GM18907 (cell line): Measurements from ENCODE around the gene CS.
"Not testable (repeated sequence)": the region's sequence is repeated elsewhere in the genome, so short reads cannot be mapped to it uniquely, and the experiment has no call there.

Source experiments
- ATAC-seq: cut with Tn5 transposase; IDR thresholded peaks from one replicate; pipeline ENCODE4 v1.9.1; 2021; ENCODE audit warnings: mild to moderate bottlenecking, moderate library complexity; ENCODE audit not compliant: unreplicated experiment

The CS gene

DNA sequence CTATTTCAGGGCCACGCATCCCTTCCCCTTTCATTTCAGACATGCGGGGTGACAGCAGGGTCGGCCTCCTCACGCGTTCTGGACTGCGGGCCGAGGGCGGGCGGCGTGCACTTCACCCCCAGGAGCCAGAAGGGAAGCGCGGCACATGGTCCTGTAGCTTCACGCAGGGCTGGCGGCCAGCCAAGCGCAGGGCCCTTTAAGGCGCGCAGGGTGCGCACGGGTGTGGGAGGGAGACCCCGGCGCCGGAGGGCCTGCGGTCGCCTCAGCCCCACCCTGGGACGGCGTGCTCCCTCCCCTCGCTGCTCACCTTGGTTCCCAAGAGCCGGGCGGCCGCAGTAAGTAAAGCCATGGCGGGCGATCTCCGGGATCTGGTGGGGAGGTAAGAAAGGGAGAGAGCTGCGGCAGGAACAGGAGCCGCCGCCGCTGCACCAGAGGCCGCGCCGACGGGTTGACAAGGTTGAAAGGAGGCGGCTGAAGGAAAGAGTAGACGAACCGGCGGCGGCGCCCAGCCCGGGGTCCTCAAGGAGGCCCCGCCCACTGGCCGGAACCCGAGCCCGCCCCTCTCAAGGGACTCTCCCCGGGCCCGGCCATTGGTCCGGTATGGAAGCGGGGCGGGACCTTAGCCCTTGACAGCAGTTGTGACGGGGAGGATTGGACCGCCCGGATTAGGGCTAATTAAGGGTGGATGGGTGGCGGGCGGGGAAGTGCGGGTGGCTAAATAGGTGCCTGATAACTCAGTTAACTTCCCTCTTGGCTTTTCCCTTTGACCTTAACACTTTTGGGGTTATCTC lies at the start of gene CS:
TSS of gene CS (minus strand) at position 478 of the 791 bp plus-strand sequence. CDS start at position 349, 129 bp downstream.
- ATAC-seq, result peak; percentile 92

DNA sequence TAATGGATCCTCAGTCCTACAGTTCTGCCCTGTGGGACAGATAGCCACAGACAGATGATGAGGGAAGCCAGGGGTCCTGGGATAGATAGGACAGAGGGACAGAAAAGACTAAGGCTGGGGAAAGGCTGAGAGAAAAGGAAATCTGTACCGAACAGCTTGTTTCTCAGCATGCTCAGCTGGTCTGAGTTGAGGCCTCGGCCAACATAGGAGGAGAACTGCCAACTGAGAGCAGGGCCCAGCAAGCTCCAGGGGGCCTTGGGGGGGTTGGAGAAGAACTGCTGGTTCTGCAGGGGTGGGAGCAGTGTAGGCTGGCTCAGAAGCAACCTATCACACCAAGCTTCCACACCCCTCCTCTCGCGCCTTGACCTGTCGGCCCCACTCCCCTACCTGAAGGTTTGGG lies 48.6 kb upstream of the CS start:
- ATAC-seq, result no peak

DNA sequence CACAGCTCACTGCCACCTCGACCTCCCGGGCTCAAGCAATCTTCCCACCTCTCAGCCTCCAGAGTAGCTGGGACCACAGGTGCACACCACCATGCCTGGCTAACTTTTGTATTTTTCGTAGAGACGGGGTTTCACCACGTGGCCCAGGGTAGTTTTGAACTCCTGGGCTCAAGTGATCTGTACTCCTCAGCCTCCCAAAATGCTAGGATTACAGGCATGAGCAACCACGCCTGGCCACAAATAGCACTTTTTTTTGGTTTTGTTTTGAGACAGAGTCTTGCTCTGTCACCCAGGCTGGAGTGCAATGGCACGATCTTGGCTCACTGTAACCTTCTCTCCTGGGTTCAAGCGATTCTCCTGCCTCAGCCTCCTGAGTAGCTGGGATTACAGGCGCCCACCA lies 47.1 kb upstream of the CS start:
- ATAC-seq, result not testable (repeated sequence)

DNA sequence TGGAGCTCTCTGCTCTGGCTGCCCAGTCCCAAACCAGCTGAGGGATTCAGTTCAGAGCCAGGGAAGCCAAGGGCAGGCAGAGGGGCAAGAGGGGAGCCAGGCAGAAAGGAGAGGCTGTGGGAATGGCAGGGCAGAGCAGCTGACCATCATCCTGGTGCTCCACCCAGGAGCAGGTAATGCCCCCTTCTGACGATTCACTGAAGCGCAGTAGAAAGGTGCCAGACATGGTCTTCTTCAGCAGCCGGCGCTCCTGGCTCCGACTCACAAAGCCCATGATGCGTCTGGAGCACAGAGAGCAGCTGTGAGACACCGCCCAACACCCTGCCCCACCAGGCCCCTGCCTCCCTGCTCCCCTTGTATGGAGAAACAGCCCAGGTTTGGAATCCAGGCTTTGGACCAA lies 46.5 kb upstream of the CS start:
- no peak for ATAC-seq

DNA sequence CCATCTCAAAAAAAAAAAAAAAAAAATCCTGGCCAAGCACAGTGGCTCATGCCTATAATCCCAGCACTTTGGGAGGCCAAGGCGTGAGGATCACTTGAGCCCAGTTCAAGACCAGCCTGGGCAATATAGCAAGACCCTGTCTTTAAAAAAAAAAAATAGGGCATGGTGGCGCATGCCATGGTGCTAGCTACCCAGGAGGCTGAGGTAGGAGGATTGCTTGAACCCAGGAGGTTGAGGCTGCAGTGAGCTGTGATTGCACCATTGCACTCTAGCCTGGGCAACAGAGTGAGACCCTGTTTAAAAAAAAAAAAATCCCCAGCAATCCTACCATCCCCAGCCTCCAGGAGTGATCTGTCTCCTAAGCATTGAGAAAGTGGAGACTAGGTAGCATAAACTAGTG lies 42.2 kb upstream of the CS start:
- ATAC-seq, result not testable (repeated sequence)

DNA sequence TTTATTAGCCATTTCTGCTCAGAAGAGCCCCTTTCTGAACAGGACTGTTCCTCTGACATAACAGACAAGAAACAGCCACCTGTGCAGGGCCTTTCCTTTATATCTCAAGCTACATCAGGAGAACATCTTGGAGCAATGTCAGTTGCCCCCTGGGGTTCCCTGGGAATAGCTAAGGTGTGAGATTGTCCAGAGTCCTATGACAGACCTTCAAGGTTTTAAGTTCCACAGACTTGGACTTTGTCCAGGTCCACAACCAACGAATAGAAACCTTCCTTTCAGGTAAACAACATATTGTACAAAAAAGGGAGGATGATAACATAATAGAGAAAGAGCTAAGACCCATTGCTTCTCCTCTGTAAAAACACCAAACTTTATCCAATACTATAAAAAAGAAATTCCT lies 41.5 kb upstream of the CS start:
- no peak for ATAC-seq

DNA sequence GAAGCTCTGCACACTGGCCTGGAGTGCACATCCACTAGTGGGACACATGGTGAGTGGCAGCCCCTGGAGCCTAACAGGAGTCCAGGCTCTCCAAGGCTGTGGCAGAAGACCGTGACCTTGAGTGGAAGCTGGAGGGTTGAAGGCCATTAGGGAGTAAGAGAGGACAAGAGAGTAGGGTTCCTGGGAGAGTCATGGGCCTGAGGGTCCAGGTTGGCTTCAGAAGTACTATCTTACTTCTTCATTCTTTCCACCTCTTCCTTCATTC lies 39.0 kb upstream of the CS start:
- ATAC-seq, result peak; percentile 8

DNA sequence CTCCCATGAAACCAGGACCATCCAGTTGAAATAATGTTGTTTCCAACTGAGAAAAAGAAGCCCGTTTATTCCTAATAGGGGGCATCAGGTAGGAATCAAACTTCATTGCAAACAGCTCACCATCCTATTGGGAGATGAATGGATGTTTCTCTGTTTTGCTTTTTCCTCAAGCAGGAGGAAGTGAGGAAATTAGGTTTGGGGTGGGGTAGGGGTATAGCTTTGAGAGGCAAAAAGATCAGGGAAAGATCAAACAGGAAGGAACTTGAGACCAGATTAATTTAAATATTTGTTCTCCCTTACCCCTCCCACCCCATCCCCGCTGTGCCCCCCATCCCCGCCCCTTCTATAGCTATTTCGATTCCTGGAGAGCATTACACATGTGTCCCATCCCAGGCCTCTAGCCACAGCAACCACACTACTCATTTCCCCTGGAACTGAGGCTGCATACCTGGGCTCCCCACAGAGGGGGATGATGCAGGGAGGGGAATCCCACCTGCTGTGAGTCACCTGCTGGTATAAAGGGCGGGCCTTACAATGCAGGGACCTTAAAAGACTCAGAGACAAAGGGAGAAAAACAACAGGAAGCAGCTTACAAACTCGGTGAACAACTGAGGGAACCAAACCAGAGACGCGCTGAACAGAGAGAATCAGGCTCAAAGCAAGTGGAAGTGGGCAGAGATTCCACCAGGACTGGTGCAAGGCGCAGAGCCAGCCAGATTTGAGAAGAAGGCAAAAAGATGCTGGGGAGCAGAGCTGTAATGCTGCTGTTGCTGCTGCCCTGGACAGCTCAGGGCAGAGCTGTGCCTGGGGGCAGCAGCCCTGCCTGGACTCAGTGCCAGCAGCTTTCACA lies 38.4 kb upstream of the CS start, which contains the start of gene IL23A:
TSS of gene IL23A (plus strand) at position 577 of the 850 bp plus-strand sequence. CDS start at position 738, 161 bp downstream.
- ATAC-seq, result peak; percentile 46

DNA sequence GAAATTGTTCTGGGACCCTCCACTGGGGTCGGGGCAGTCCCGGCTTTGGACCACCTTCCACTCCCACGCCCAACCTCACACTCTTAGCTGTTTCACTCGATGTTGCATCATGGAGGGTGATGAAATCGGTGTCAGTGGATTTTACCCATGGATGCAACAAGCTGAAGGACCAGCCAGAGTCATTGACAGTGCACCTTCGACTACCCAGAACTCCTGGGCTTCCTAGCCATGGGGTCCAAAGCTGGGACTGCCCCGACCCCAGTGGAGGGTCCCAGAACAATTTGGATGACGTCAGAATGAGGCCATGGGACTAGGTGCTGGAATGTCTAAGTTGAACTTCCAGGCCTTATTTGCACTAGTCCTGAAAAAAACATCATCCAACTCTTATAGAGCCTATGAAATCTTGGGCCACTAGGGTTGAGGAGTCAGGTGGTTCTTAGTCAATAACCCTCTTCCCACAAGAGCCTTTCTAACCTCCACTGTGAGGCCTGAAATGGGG lies 37.7 kb upstream of the CS start:
- no peak for ATAC-seq

DNA sequence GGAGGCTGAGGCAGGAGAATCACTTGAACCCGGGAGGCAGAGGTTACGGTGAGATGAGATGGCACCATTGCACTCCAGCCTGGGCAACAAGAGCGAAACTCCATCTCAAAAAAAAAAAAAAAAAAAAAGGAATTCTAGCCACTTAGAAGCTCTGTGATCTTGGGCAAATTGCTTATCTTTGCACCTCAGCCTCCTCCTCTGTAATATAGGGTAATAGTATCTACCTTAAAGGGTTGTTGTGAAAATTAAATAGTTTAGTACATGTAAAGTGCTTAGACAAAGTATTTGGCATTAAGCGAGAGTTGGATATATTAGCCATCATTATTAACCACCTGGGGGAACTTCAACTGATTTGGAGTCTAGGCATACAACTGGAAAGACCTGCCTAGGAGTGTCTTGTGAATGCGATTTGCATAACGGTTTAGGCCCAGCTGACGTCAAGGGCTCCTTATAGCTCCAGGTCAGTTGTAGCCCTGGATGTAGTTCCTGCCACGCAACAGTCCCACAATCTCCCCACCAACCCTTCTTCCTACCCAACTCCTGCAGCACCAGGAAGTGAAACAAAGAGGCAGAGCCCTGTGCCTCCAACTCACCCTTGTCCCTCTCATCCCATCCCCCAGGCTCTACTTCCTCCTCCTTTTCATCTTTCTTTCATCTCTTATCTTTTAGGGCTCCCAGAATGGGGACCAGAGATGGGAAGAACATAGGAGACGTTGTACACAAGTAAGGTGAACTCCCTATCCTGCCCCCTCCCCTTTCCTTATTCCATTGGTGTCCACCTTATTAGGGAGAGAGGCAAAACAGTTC lies 36.4 kb upstream of the CS start:
- ATAC-seq, result no peak

DNA sequence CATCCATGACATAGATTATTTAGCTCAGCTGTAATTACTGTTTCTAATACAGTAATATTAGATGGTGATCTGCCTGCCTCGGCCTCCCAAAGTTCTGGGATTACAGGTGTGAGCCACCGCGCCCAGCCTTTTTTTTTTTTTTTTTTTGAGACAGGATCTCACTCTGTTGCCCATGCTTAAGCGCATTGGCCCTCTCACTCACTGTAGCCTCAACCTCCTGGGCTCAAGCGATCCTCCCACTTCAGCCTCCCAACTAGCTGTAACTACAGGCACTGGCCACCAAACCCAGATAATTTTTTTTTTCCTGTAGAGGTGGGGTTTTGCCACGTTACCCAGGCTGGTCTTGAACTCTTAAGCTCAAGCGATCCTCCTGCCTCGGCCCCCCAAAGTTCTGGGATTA lies 35.4 kb upstream of the CS start:
- not testable (repeated sequence) for ATAC-seq

DNA sequence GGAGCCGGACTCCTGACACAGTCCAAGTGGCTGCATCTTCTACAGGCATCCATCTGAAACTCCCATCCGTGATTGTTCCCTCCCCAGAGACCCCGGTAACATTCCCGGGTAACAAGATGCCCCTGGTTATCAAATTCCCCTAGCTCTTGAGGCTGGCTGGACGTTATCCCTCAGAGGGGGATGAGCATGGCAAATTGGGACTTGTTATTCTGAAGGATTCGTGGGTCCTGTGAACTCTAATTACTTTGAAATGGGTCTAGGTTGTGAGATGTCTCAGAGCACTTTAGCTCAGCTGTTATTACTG lies 34.3 kb upstream of the CS start:
- no peak for ATAC-seq

DNA sequence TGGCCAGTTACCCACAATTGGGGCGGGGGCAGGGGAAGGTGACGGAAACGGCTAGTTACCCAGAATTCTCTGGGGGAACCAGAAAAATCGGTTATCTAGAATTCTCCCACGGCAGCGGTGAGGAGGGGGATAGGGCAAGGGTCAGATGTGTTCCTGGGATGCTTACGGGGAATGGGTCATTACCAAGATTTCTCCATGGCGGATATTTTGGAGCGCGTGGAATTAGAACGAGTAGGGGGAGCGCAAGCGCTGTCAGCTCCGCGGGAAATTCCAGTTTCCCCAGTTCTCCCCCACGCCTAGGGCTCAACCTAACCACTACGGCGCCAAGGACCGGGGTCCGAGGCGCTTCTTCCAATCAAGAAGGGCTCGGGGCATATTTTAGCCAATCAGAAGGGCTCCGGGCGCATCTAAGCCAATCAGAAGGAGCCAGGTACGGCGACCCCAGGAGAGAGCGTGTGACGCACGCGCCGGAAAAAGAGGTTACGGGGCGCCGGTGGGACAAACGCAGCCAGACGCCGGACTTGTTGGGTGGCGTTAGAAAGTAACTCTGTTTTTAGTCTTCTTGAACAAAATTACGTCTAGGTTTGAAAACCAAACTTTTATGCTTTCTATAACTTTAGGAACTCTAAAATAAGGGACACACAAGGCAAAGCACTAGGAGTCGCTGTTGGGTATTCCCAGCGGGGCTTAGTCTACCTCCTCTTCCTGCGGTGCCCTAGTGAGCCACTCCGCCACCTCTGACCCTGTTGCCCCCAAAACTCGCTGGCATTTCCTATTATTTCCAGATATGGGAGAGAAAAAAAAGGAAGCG lies 33.8 kb upstream of the CS start, which contains the start of gene PAN2:
TSS of gene PAN2 (minus strand) at position 322 of the 811 bp plus-strand sequence. CDS start 906 bp downstream, outside the sequence.
- peak; percentile 90 for ATAC-seq

DNA sequence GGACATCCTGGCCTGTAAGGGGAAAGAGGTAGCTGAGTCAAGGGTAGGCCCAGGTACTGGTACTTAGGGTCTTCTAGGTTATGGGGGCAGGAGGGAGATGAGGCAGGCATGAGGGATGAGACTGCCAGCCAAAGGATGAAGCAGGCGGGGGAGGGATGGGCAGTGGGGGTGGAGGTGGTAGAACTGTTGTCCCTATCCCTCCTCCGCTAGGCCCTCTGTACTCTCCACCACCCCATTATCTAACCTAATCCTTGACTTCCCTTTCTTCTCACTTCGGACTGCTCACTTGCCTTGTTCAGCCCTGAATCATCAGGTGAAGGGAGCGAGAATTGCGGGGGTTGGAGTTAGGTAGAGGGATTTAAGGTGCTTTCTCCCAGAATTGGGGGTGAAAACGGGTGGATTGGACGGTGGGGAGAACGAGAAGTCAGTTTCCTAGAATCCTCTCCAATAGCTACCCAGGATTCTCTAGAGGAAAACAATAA lies 33.1 kb upstream of the CS start:
- ATAC-seq, result peak; percentile 6

DNA sequence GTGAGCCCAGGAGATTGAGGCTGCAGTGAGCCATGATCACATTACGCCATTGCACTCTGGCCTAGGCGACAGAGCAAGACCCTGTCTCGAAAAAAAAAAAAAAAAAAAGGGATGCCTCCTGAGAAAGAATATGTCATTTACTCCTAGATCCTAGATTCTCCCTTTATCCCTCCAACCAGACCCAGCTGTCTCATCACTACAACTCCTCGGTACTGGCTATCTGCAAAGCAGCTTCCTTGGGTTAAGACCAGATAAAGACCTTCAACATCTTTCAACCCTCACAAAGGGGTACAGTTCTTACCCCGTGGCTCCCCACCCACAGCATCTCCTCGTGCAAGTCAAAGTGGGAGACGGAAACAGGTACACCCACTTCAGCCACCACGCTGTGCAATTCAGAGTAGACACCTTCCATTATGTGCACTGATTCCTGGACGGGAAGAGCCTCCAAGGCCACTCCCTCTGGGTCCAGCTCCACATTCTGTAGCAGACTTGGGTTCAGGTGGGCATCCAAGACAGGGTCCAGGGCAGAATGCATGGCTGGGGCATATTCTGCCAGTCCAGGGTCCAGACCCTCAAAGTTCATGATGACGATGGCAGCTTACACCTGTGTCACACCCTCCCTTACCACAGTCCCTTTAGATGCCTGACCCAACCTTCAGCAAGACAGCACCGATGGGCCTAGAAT lies 32.5 kb upstream of the CS start:
- ATAC-seq, result no peak

DNA sequence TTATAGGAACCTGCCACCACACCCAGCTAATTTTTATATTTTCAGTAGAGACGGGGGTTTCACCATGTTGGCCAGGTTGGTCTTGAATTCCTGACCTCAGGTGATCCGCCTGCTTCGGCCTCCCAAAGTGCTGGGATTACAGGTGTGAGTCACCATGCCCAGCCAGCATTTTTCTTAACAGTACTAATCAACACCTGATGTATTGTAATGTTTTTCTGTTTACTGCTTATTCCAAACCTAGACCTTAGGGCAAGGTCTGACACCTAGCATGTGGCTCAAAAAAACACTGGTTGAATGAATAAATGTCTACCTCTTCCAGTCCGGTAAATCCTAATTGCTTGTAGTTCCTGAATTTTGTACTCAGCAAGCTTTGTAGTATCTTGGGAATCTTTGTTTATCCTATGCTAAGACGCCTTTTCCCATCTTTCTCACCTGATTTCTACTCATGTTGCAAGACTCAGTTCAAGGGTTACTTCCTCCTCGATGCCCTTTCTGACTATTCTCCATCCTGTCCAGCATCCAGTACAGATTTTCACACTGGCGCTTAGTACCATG lies 30.9 kb upstream of the CS start:
- ATAC-seq, result no peak

DNA sequence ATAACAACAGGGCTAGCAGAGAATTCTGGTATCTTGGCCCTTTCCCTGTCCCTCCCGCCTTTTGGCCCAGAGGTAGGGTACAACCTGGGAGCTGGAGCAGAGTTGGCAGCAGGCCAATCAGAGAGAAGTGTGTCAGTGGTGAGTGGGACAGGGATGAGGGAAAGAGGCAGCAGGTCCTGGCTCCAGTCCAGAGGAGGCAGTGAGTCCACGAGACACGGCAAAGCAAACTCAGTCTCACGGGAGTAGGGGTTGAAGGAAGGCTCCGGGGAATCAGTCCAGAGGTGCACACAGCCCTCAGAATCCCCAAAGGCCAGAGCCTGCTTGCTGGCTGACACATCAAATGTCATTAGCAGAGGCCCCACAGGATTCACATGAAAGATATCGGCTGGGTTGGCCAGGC lies 26.4 kb upstream of the CS start:
- ATAC-seq, result no peak

DNA sequence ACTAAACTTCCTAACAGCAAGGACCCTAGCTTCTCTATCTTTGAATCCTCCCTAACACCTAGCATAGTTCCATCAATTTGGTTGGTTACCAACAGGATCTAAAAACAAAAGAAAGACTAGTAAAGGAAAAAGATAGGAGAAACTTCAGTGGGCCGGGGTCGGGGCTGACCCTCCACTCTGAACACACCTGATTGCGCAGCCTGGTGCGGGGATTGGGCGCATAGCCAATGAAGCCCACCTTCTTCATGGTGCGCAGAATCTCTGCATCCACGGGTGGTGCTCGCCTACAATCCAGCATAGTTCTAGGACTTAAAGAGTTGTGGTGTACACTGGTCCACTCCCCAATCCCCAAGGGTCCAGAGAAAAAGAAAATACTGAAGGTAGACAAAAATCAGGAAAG lies 26.0 kb upstream of the CS start:
- no peak for ATAC-seq

DNA sequence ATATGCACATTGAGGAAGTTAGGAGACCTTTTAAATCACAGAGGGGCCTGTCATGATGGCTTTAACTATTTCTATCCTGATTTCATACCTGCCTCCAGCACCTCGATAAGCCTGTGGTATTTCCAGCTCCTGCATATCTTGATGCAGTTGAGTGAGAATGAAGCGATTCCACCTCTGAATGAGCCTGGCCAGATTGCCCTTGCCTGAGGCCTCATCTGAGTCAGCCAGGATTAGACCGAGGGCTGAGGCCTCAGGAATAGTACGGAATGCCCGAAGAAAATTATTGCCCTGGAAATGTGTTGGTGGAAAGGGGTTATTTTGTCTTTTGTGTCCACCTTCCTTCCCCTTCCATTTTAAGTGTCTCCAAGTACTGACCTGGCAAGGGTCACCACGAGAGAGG lies 24.1 kb upstream of the CS start:
- ATAC-seq, result no peak
